Measurements from ENCODE around the gene PLA2G4B. TPM values are rescaled to one million over a fixed set of nuclear protein-coding genes. Genes with fewer than 3 reads are reported as not detected.

PLA2G4B gene
- total and polyA plus RNA-seq, 2 of the 8 experiments (the other 6 are each of a cell fraction or from before 2014, with no cell fraction given), result 4.2 to 9.2 TPM

GRCh38 chr15:41882689-41883483 lies 44.2 kb downstream of the PLA2G4B start:
- no peak overlapping the region for H2BK5ac ChIP-seq (ENCODE audit: low read depth, low read length)
- H2AK5ac ChIP-seq (ENCODE audit: low read depth, low read length), result no peak overlapping the region
- FAIRE-seq (no peak), DNase-seq (ENCODE audit: low read depth in 1 of 2, low spot score in 2 of 2) (no peak)
- H3K4me2 ChIP-seq (ENCODE audit: insufficient read depth in 1 of 2, low read depth in 2 of 2, low read length in 2 of 2), result peak overlapping the region; percentile 69 to 78
- no peak overlapping the region for H3K4ac ChIP-seq (replicated peaks; ENCODE audit: insufficient read length, low read depth, low read length)
- H3K14ac ChIP-seq (ENCODE audit: insufficient read length), result no peak overlapping the region
- 64% methylated on average over 14 of the region's 14 CpGs; no CpG with 5 or more reads in 1 of the 2 experiments for WGBS, 2 experiments (ENCODE audit: extremely low coverage in 1 of 2, insufficient coverage in 1 of 2, insufficient read length in 1 of 2, insufficient replicate concordance in 2 of 2, low coverage in 1 of 2, low lambda C conversion rate in 2 of 2, missing lambda C conversion rate in 1 of 2)
- H2BK15ac ChIP-seq (ENCODE audit: low read length), result peak overlapping the region; percentile 12; the same call in 1 of the 2 replicates
- H2BK20ac ChIP-seq (ENCODE audit: low read length), result no peak overlapping the region
- no peak overlapping the region for H3K18ac ChIP-seq (ENCODE audit: extremely low read depth, low read length)
- H3K9me3 ChIP-seq (ENCODE audit: insufficient read depth in 2 of 2, low read depth in 1 of 2, low read length in 1 of 2), result no peaks in the 10 kb centered on the region
- peak overlapping the region; percentile 60; the same call in 1 of the 2 replicates for H2BK12ac ChIP-seq (ENCODE audit: low read depth, low read length)
- H3K4me1 ChIP-seq (replicated peaks in 1 of 4; ENCODE audit: control insufficient read depth in 3 of 4, insufficient read depth in 4 of 4, low read length in 3 of 4), result peaks cover 0 to 9% (median 4%) of the 10 kb centered on the region in 4 experiments; a peak in 5 of 7 replicates
- H4K5ac ChIP-seq (ENCODE audit: insufficient read length, low read depth, low read length), result no peak overlapping the region
- H3K79me1 ChIP-seq (ENCODE audit: low read depth, low read length), result no peaks in the 10 kb centered on the region
- TF ChIP-seq SUZ12 (IDR thresholded peaks at IDR 0.05; ENCODE audit: low read length), result peak; percentile 8; the same call in 1 of the 2 replicates
- TF ChIP-seq TAF1 (IDR thresholded peaks at IDR 0.05; ENCODE audit: low read depth, low read length), result no peak
- TF ChIP-seq PHF8 (conservative IDR thresholded peaks at IDR 0.05; ENCODE audit: low read depth, low read length), result 0 out of 2 replicates have a peak, but pooled peaks have one; percentile 1
- H3K23me2 ChIP-seq (ENCODE audit: low read depth, low read length), result peaks cover 4% of the 10 kb centered on the region; the same call in 1 of the 2 replicates
- no peak overlapping the region for H2BK120ac ChIP-seq (replicated peaks; ENCODE audit: low read depth, low read length)
- H4K8ac ChIP-seq (ENCODE audit: extremely low read depth, insufficient read depth, low read length), result no peak overlapping the region
- no peak overlapping the region for H3K23ac ChIP-seq (ENCODE audit: insufficient read length)
- no peaks in the 10 kb centered on the region for H3K36me3 ChIP-seq (ENCODE audit: control insufficient read depth in 2 of 4, insufficient read depth in 4 of 4, low read length in 3 of 4)
- peaks cover 21 to 36% (median 31%) of the 10 kb centered on the region in 4 experiments for H3K27me3 ChIP-seq (replicated peaks in 1 of 4; ENCODE audit: control insufficient read depth in 3 of 4, extremely low read depth in 1 of 4, insufficient read depth in 3 of 4, low read length in 3 of 4)
- H2AFZ ChIP-seq (ENCODE audit: low read length), result no peak overlapping the region
- H3K9ac ChIP-seq (replicated peaks in 1 of 4; ENCODE audit: extremely low read depth in 1 of 4, low read depth in 3 of 4, low read length in 3 of 4), result no peak overlapping the region
- no peaks in the 10 kb centered on the region for H3K79me2 ChIP-seq (ENCODE audit: control insufficient read depth in 1 of 2, insufficient read depth in 2 of 2, low read length in 2 of 2)
- H3K27ac ChIP-seq (ENCODE audit: low read depth, low read length), result no peak overlapping the region
- H4K20me1 ChIP-seq (replicated peaks in 1 of 2; ENCODE audit: control insufficient read depth in 1 of 2, insufficient read depth in 2 of 2, low read length in 2 of 2), result peaks cover 0 to 2% of the 10 kb centered on the region in 2 experiments
- CTCF ChIA-PET (ENCODE audit: partially characterized antibody), result interaction anchor here (0.6 to 4.3 kb wide), 9 partner anchors 10 to 109 kb away, joined by 3 to 22 read pairs (median 3); partner anchors contain the start of gene MAPKBP1
- peak overlapping the region; percentile 33 to 68 (median 35); a peak in 6 of 8 replicates for H3K4me3 ChIP-seq (ENCODE audit: extremely low read depth in 1 of 4, insufficient read depth in 2 of 4, low read depth in 3 of 4, low read length in 4 of 4)
- POLR2A ChIA-PET (ENCODE audit: partially characterized antibody), result interaction anchor here (1.0 to 3.2 kb wide), 4 partner anchors 9 to 109 kb away, joined by 3 to 11 read pairs (median 5); partner anchors contain the start of genes JMJD7 and MAPKBP1
- no peak overlapping the region for H4K91ac ChIP-seq (replicated peaks; ENCODE audit: insufficient read length, low read length)
- no peak overlapping the region for H3K56ac ChIP-seq (replicated peaks; ENCODE audit: insufficient read length, low read depth, low read length)
